Naive thymus-derived CD4-positive, alpha-beta T cell (primary cell): ENCODE measurements around the gene RSU1. TPM values are rescaled to one million over a fixed set of nuclear protein-coding genes. Genes with fewer than 3 reads are reported as not detected.

Experiments used
- ATAC-seq: fragments of 150-1000 bp; cut with Tn5 transposase; 2 replicates; pipeline ENCODE4 v1.10.0; 2021; ENCODE audit warnings: mild to moderate bottlenecking, moderate library complexity
- CTCF ChIA-PET: fragments of 350-600 bp; sonication (Branson Sonifier 250); formaldehyde crosslinking; loops from one replicate; lab custom pipeline; 2021; ENCODE audit warnings: antibody characterized with exemption; lab: Charles Lee
- POLR2A ChIA-PET: fragments of 350-600 bp; sonication (Branson Sonifier 250); formaldehyde crosslinking; loops from one replicate; lab custom pipeline; 2021; ENCODE audit warnings: antibody characterized with exemption, inconsistent platforms; lab: Charles Lee
- DNase-seq, 9 donors: peaks; one replicate each; pipeline versions ENCODE4 v3.0.0 to v3.0.0-alpha.2; 2020 to 2022; ENCODE audit warnings: mixed read lengths in 1 of 9
- H3K27ac ChIP-seq: one replicate; pipeline ENCODE4 v1.7.0; 2013; ENCODE audit warnings: mild to moderate bottlenecking, low read depth, low read length, moderate library complexity
- H3K27me3 ChIP-seq, 2 donors: one replicate each; pipeline ENCODE4 v1.7.0; 2013; ENCODE audit warnings: low read length in 2 of 2, mild to moderate bottlenecking in 2 of 2, moderate library complexity in 2 of 2; ENCODE audit not compliant: control insufficient read depth in 2 of 2, insufficient read depth in 2 of 2
- H3K36me3 ChIP-seq, 3 experiments: 1 replicate in 2 of 3; 2 replicates in 1 of 3; pipeline ENCODE4 v1.7.0; 2013; ENCODE audit warnings: low read length in 3 of 3, mild to moderate bottlenecking in 3 of 3, moderate library complexity in 1 of 3; ENCODE audit not compliant: insufficient read depth in 3 of 3, control insufficient read depth in 2 of 3
- H3K4me1 ChIP-seq, 2 donors: one replicate each; pipeline ENCODE4 v1.7.0; 2013; ENCODE audit warnings: low read length in 2 of 2, mild to moderate bottlenecking in 2 of 2, moderate library complexity in 1 of 2; ENCODE audit not compliant: control insufficient read depth in 2 of 2, insufficient read depth in 2 of 2
- H3K4me3 ChIP-seq: 2 replicates; pipeline ENCODE4 v1.7.0; 2013; ENCODE audit warnings: mild to moderate bottlenecking, low read length
- H3K9me3 ChIP-seq, 3 experiments: 1 replicate in 2 of 3; 2 replicates in 1 of 3; pipeline ENCODE4 v1.7.0; 2013; ENCODE audit warnings: low read length in 3 of 3; ENCODE audit not compliant: control insufficient read depth in 2 of 3
- H3K27ac Mint-ChIP-seq, 9 donors: one replicate each; pipeline ENCODE4 v1.8.0; 2020 to 2022; ENCODE audit warnings: mixed read lengths in 9 of 9, mild to moderate bottlenecking in 8 of 9, moderate library complexity in 5 of 9, inconsistent platforms in 2 of 9
- H3K27me3 Mint-ChIP-seq, 5 donors: one replicate each; pipeline ENCODE4 v1.8.0; 2021 to 2022; ENCODE audit warnings: mixed read lengths in 5 of 5, mild to moderate bottlenecking in 1 of 5
- H3K36me3 Mint-ChIP-seq, 5 donors: one replicate each; pipeline ENCODE4 v1.8.0; 2020 to 2022; ENCODE audit warnings: mixed read lengths in 5 of 5, mild to moderate bottlenecking in 3 of 5, inconsistent platforms in 1 of 5
- H3K4me1 Mint-ChIP-seq, 7 donors: one replicate each; pipeline ENCODE4 v1.8.0; 2020 to 2022; ENCODE audit warnings: mixed read lengths in 7 of 7, mild to moderate bottlenecking in 3 of 7, inconsistent platforms in 1 of 7
- H3K4me3 Mint-ChIP-seq, 10 donors: one replicate each; pipeline ENCODE4 v1.8.0; 2020 to 2022; ENCODE audit warnings: mild to moderate bottlenecking in 10 of 10, mixed read lengths in 10 of 10, moderate library complexity in 6 of 10, inconsistent platforms in 2 of 10
- H3K9me3 Mint-ChIP-seq, 11 donors: one replicate each; pipeline ENCODE4 v1.8.0; 2020 to 2022; ENCODE audit warnings: mixed read lengths in 11 of 11, mild to moderate bottlenecking in 4 of 11, inconsistent platforms in 1 of 11, moderate library complexity in 1 of 11
- intact Hi-C, 2 donors: fragments of 100-400 bp; cut with micrococcal nuclease; formaldehyde crosslinking; loops; one replicate each; pipeline ENCODE4 v1.15.1; 2023
- polyA plus RNA-seq, 2 donors: library from polyadenylated mRNA; unstranded; fragments of 300-500 nt; fragmentation: Illumina TruSeq; gene quantifications; one replicate each; pipeline ENCODE4 v1.2.3, GENCODE V29; 2021
- total RNA-seq, 6 experiments: library from RNA in 5 of 6; stranded (reverse) in 5 of 6; gene quantifications; 1 replicate in 5 of 6; 2 replicates in 1 of 6; pipeline ENCODE4 v1.2.3 and lab custom pipeline; 2021 to 2026

RSU1 gene
- total and polyA plus RNA-seq, 7 experiments from 2014 or later, result 36.1 to 108 (median 50.4) TPM

GRCh38 chr10:16856567-16856966, 39.3 kb upstream of the RSU1 start:
- peaks cover 0 to 8% (median 0%) of the 10 kb centered on the region in 5 donors for H3K27me3 Mint-ChIP-seq
- intact Hi-C loops, result no loop called here

GRCh38 chr10:16856092-16856491, 38.9 kb upstream of the RSU1 start:
- Mint-ChIP-seq H3K36me3 (peaks cover 0 to 7% (median 6%) of the 10 kb centered on the region in 5 donors), H3K27me3 (peaks cover 0 to 12% (median 0%) of the 10 kb centered on the region in 5 donors), H3K4me3 (no peak overlapping the region), H3K27ac (no peak overlapping the region), H3K4me1 (no peaks in the 10 kb centered on the region), H3K9me3 (peaks cover 0 to 5% (median 3%) of the 10 kb centered on the region in 11 donors)
- Histone ChIP-seq H3K4me1 (no peaks in the 10 kb centered on the region), H3K4me3 (no peak overlapping the region), H3K36me3 (no peaks in the 10 kb centered on the region), H3K27ac (no peak overlapping the region), H3K27me3 (no peaks in the 10 kb centered on the region), H3K9me3 (no peaks in the 10 kb centered on the region)
- ChIA-PET CTCF (interaction anchor here (0.7 to 0.9 kb wide), 2 partner anchors 11 to 400 kb away, joined by 3 read pairs; no protein-coding TSS in a partner anchor), POLR2A (interaction anchor here (0.6 kb wide), 1 partner anchor 823 kb away, joined by 3 read pairs; no protein-coding TSS in a partner anchor)
- DNase-seq, result no peak
- intact Hi-C loops, result no loop called here
- no peak for ATAC-seq

More at GRCh38 chr10:16856567-16856966, 39.3 kb upstream of the RSU1 start:
- DNase-seq (no peak), ATAC-seq (no peak)
- peaks cover 0 to 5% (median 3%) of the 10 kb centered on the region in 11 donors for H3K9me3 Mint-ChIP-seq
- ChIA-PET CTCF (interaction anchor here (0.7 kb wide), 1 partner anchor 399 kb away, joined by 3 read pairs; no protein-coding TSS in a partner anchor), POLR2A (interaction anchor here (0.6 kb wide), 1 partner anchor 823 kb away, joined by 3 read pairs; no protein-coding TSS in a partner anchor)
- Histone ChIP-seq H3K36me3 (no peaks in the 10 kb centered on the region), H3K4me1 (no peaks in the 10 kb centered on the region), H3K27me3 (no peaks in the 10 kb centered on the region), H3K9me3 (no peaks in the 10 kb centered on the region), H3K4me3 (no peak overlapping the region), H3K27ac (no peak overlapping the region)
- H3K27ac Mint-ChIP-seq, result no peak overlapping the region
- H3K4me3 Mint-ChIP-seq, result no peak overlapping the region
- H3K36me3 Mint-ChIP-seq, result peaks cover 0 to 10% (median 7%) of the 10 kb centered on the region in 5 donors
- H3K4me1 Mint-ChIP-seq, result no peaks in the 10 kb centered on the region

GRCh38 chr10:16854623-16855022, 37.4 kb upstream of the RSU1 start:
- CTCF ChIA-PET, result no interaction called here

GRCh38 chr10:16853809-16854208, 36.6 kb upstream of the RSU1 start:
- H3K36me3 Mint-ChIP-seq, result peaks cover 0 to 5% (median 0%) of the 10 kb centered on the region in 5 donors
- no peaks in the 10 kb centered on the region for H3K4me1 Mint-ChIP-seq
- CTCF ChIA-PET, result no interaction called here
- no peak overlapping the region for H3K4me3 Mint-ChIP-seq
- intact Hi-C loops, result no loop called here
- ATAC-seq, result no peak
- no peak for DNase-seq
- no peak overlapping the region for H3K27ac Mint-ChIP-seq
- Histone ChIP-seq H3K36me3 (no peaks in the 10 kb centered on the region), H3K4me3 (no peak overlapping the region), H3K9me3 (no peaks in the 10 kb centered on the region), H3K4me1 (no peaks in the 10 kb centered on the region), H3K27me3 (no peaks in the 10 kb centered on the region), H3K27ac (no peak overlapping the region)
- peaks cover 0 to 18% (median 0%) of the 10 kb centered on the region in 5 donors for H3K27me3 Mint-ChIP-seq
- no peaks in the 10 kb centered on the region for H3K9me3 Mint-ChIP-seq
- POLR2A ChIA-PET, result no interaction called here

More at GRCh38 chr10:16854623-16855022, 37.4 kb upstream of the RSU1 start:
- no peak for DNase-seq
- Histone ChIP-seq H3K4me3 (no peak overlapping the region), H3K27ac (no peak overlapping the region), H3K27me3 (no peaks in the 10 kb centered on the region), H3K9me3 (no peaks in the 10 kb centered on the region), H3K4me1 (no peaks in the 10 kb centered on the region), H3K36me3 (no peaks in the 10 kb centered on the region)
- ATAC-seq, result no peak
- no peaks in the 10 kb centered on the region for H3K9me3 Mint-ChIP-seq
- intact Hi-C loops, result no loop called here
- POLR2A ChIA-PET, result no interaction called here
- H3K4me1 Mint-ChIP-seq, result no peaks in the 10 kb centered on the region
- peaks cover 0 to 13% (median 0%) of the 10 kb centered on the region in 5 donors for H3K27me3 Mint-ChIP-seq
- H3K4me3 Mint-ChIP-seq, result no peak overlapping the region
- peaks cover 0 to 5% (median 0%) of the 10 kb centered on the region in 5 donors for H3K36me3 Mint-ChIP-seq
- H3K27ac Mint-ChIP-seq, result no peak overlapping the region

- H3K4me1 Mint-ChIP-seq, result no peaks in the 10 kb centered on the region
- no peak overlapping the region for H3K27ac ChIP-seq
- no peaks in the 10 kb centered on the region for H3K4me1 ChIP-seq
- ChIA-PET CTCF (interaction anchor here (0.7 to 1.5 kb wide), 3 partner anchors 10 to 406 kb away, joined by 3 read pairs; no protein-coding TSS in a partner anchor), POLR2A (no interaction called here)
- ATAC-seq (no peak), DNase-seq (no peak)
- no peak overlapping the region for H3K4me3 ChIP-seq
- no peaks in the 10 kb centered on the region for H3K27me3 ChIP-seq
- no peaks in the 10 kb centered on the region for H3K9me3 ChIP-seq
- H3K4me3 Mint-ChIP-seq, result no peak overlapping the region
- intact Hi-C loops, result no loop called here
- H3K36me3 ChIP-seq, result no peaks in the 10 kb centered on the region
- H3K36me3 Mint-ChIP-seq, result peaks cover 0 to 5% (median 0%) of the 10 kb centered on the region in 5 donors
- no peak overlapping the region for H3K27ac Mint-ChIP-seq
- no peaks in the 10 kb centered on the region for H3K9me3 Mint-ChIP-seq
- H3K27me3 Mint-ChIP-seq, result peaks cover 0 to 18% (median 0%) of the 10 kb centered on the region in 5 donors
Measured at GRCh38 chr10:16853201-16853600, 36.0 kb upstream of the RSU1 start.

- Mint-ChIP-seq H3K4me3 (no peak overlapping the region), H3K27me3 (peaks cover 0 to 18% (median 0%) of the 10 kb centered on the region in 5 donors), H3K36me3 (peaks cover 0 to 5% (median 0%) of the 10 kb centered on the region in 5 donors), H3K9me3 (no peaks in the 10 kb centered on the region), H3K4me1 (no peaks in the 10 kb centered on the region), H3K27ac (no peak overlapping the region)
- DNase-seq, result no peak
- H3K4me3 ChIP-seq, result no peak overlapping the region
- H3K4me1 ChIP-seq, result no peaks in the 10 kb centered on the region
- CTCF ChIA-PET, result interaction anchor here (0.7 to 1.5 kb wide), 3 partner anchors 10 to 407 kb away, joined by 3 read pairs; no protein-coding TSS in a partner anchor
- intact Hi-C loops, result no loop called here
- no peaks in the 10 kb centered on the region for H3K36me3 ChIP-seq
- ATAC-seq, result no peak
- H3K9me3 ChIP-seq, result no peaks in the 10 kb centered on the region
- POLR2A ChIA-PET, result no interaction called here
- H3K27ac ChIP-seq, result no peak overlapping the region
- H3K27me3 ChIP-seq, result no peaks in the 10 kb centered on the region
Measured at GRCh38 chr10:16852624-16853023, 35.4 kb upstream of the RSU1 start.
